ENCODE data around the gene CHST9.
"Not testable (repeated sequence)": the region's sequence is repeated elsewhere in the genome, so short reads cannot be mapped to it uniquely, and the experiment has no call there.

CHST9 gene

GRCh38 chr18:27185025-27185763 is at the start of gene CHST9:
CHST9 (minus strand) TSS chr18:27185308; CDS start chr18:27142809, 42,499 bp downstream.
- DNase-seq (ENCODE audit: low read depth): no peak

- not testable (repeated sequence) for DNase-seq (ENCODE audit: low read depth)
Observed at GRCh38 chr18:27232355-27232754, 47.2 kb upstream of the CHST9 start.

GRCh38 chr18:27231671-27232070 is 46.6 kb upstream of the CHST9 start:
- not testable (repeated sequence) for DNase-seq (ENCODE audit: low read depth)

- not testable (repeated sequence) for DNase-seq (ENCODE audit: low read depth)
Observed at GRCh38 chr18:27231221-27231620, 46.1 kb upstream of the CHST9 start.

GRCh38 chr18:27227721-27228120 is 42.6 kb upstream of the CHST9 start:
- DNase-seq (ENCODE audit: low read depth): no peak

GRCh38 chr18:27226556-27227075 is 41.5 kb upstream of the CHST9 start:
- no peak for DNase-seq (ENCODE audit: low read depth)

GRCh38 chr18:27225947-27226481 is 40.9 kb upstream of the CHST9 start:
- DNase-seq (ENCODE audit: low read depth): no peak

- no peak for DNase-seq (ENCODE audit: low read depth)
Observed at GRCh38 chr18:27223526-27224291, 38.6 kb upstream of the CHST9 start.

- no peak for DNase-seq (ENCODE audit: low read depth)
Observed at GRCh38 chr18:27214831-27215230, 29.7 kb upstream of the CHST9 start.

GRCh38 chr18:27213123-27213717 is 28.1 kb upstream of the CHST9 start:
- DNase-seq (ENCODE audit: low read depth): no peak

- DNase-seq (ENCODE audit: low read depth): no peak
Observed at GRCh38 chr18:27211569-27211968, 26.5 kb upstream of the CHST9 start.

- no peak for DNase-seq (ENCODE audit: low read depth)
Observed at GRCh38 chr18:27206411-27206810, 21.3 kb upstream of the CHST9 start.

GRCh38 chr18:27202741-27203140 is 17.6 kb upstream of the CHST9 start:
- DNase-seq (ENCODE audit: low read depth): no peak

GRCh38 chr18:27198036-27198435 is 12.9 kb upstream of the CHST9 start:
- DNase-seq (ENCODE audit: low read depth): no peak

GRCh38 chr18:27188309-27188708 is 3.2 kb upstream of the CHST9 start:
- DNase-seq (ENCODE audit: low read depth): no peak

- no peak for DNase-seq (ENCODE audit: low read depth)
Observed at GRCh38 chr18:27185897-27186296, 789 bp upstream of the CHST9 start.

- no peak for DNase-seq (ENCODE audit: low read depth)
Observed at GRCh38 chr18:27184115-27185024, 738 bp downstream of the CHST9 start.

- DNase-seq (ENCODE audit: low read depth): no peak
Observed at GRCh38 chr18:27181726-27182125, 3.4 kb downstream of the CHST9 start.

GRCh38 chr18:27178424-27178823 is 6.7 kb downstream of the CHST9 start:
- no peak for DNase-seq (ENCODE audit: low read depth)

- no peak for DNase-seq (ENCODE audit: low read depth)
Observed at GRCh38 chr18:27175914-27176313, 9.2 kb downstream of the CHST9 start.

- DNase-seq (ENCODE audit: low read depth): no peak
Observed at GRCh38 chr18:27175245-27175644, 9.9 kb downstream of the CHST9 start.
